OCI-LY1 (cell line): ENCODE measurements around the gene CLEC5A.

Source experiments
- EZH2 ChIP-seq: fragments of 200-600 bp; sonication (generic), shearing (Covaris generic); IDR thresholded peaks from 2 replicates; pipeline ENCODE4 v1.8.0; 2017; ENCODE audit warnings: borderline replicate concordance, mixed run types, mild to moderate bottlenecking, antibody characterized with exemption, low read length, moderate library complexity, mixed read lengths
- TF ChIP-seq, protein P1 (sequence below): fragments of 200-600 bp; sonication (generic), shearing (Covaris generic); IDR thresholded peaks from 2 replicates; pipeline ENCODE4 v1.5.1; 2017; ENCODE audit warnings: mild to moderate bottlenecking, antibody characterized with exemption, low read length, moderate library complexity, mixed read lengths

DNA sequence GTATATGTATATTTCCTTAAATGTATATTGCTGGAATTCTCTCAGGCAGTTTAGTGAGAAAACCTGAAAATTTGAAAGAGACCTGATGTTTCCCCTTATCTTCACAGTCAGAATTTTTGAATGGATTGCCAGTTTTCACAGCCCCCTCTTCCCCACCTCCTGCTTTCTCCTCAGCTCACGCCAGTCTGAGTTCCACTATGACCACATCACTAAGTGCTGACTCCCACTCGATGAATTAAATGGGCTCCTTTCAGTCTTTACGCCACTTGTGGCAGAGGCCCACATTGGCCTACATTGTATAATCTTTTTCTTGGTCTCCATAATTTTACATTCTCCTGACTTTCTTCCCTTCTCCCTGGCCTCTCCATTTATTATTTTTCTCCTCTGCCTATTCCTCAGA is 3.1 kb upstream of the CLEC5A start:
- TF ChIP-seq, protein P1, sequence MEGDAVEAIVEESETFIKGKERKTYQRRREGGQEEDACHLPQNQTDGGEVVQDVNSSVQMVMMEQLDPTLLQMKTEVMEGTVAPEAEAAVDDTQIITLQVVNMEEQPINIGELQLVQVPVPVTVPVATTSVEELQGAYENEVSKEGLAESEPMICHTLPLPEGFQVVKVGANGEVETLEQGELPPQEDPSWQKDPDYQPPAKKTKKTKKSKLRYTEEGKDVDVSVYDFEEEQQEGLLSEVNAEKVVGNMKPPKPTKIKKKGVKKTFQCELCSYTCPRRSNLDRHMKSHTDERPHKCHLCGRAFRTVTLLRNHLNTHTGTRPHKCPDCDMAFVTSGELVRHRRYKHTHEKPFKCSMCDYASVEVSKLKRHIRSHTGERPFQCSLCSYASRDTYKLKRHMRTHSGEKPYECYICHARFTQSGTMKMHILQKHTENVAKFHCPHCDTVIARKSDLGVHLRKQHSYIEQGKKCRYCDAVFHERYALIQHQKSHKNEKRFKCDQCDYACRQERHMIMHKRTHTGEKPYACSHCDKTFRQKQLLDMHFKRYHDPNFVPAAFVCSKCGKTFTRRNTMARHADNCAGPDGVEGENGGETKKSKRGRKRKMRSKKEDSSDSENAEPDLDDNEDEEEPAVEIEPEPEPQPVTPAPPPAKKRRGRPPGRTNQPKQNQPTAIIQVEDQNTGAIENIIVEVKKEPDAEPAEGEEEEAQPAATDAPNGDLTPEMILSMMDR: no peak
- no peak for TF ChIP-seq EZH2
